ENCODE results near the gene MRPL18.
"Not testable (repeated sequence)": the region's sequence is repeated elsewhere in the genome, so short reads cannot be mapped to it uniquely, and the experiment has no call there.

Gene MRPL18

DNA sequence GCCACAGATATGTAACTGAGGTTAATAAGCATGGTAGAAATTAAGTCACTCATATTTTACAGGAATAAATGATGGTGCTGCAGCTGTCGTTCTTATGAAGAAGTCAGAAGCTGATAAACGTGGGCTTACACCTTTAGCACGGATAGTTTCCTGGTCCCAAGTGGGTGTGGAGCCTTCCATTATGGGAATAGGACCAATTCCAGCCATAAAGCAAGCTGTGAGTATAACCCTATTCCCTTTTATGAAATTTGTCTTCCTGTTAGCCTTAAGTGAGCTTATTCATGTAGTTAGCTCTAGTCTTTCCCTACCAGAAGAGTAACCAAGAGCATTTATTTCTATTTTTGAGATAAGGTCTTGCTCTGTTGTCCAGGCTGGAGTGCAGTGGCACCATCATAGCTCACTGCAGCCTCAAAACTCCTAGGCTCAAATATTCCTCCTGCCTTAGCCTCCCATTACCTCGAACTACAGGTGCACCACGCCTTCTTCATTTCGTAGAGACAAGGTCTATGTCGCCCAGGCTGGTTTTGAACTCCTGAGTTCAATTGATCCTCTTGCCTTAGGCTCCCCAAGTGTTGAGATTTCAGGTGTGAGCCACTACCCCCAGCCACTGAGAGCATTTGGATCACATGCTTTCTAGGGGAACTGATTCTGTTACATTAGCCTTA, 12.9 kb upstream of the MRPL18 start:
- no peak for DNase-seq

DNA sequence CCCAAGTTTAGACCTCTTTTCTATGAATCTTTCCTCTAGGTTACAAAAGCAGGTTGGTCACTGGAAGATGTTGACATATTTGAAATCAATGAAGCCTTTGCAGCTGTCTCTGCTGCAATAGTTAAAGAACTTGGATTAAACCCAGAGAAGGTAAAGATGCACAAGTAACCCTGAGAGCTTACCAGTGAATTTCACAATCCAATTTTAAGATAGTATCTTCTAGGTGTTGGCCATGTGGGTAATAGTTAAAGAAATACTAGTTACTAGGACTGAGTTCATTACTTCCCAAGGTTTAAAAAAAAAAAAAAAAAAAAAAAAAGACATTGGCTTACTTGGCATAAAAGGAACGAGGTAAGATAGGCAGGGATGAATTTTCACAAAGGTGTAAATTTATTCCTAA, 12.1 kb upstream of the MRPL18 start:
- no peak for DNase-seq

DNA sequence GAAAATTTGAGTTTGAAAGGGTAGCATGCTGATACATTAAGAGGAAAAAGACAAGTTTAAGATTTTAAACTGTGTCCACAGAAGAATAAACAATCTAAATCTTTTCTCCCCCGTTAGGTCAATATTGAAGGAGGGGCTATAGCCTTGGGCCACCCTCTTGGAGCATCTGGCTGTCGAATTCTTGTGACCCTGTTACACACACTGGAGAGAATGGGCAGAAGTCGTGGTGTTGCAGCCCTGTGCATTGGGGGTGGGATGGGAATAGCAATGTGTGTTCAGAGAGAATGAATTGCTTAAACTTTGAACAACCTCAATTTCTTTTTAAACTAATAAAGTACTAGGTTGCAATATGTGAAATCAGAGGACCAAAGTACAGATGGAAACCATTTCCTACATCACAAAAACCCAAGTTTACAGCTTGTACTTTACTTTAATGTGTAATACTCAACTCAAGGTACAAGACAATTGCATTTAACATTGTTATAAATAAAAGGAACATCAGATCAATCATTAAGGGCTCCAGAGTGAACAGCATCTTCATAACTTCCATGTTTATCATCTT, 11.6 kb upstream of the MRPL18 start:
- DNase-seq, result no peak

DNA sequence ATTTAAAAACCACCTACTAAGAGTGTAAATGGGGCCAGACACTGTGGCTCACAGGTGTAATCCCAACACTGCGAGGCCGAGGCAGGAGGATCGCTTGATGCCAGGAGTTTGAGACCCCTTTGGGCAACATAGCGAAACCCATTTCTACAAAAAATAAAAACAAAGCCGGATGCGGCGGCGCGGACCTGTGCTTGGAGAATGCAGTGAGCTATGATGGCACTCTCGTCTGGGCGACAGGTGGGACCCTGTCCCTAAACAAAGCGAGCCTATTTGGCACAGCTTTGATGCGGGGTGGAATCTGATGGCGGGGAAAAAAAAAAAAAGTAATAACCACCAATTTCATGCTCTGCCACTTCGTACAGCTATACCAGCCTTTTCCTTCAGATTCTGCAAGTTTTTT, 2.0 kb upstream of the MRPL18 start:
- DNase-seq, result no peak

DNA sequence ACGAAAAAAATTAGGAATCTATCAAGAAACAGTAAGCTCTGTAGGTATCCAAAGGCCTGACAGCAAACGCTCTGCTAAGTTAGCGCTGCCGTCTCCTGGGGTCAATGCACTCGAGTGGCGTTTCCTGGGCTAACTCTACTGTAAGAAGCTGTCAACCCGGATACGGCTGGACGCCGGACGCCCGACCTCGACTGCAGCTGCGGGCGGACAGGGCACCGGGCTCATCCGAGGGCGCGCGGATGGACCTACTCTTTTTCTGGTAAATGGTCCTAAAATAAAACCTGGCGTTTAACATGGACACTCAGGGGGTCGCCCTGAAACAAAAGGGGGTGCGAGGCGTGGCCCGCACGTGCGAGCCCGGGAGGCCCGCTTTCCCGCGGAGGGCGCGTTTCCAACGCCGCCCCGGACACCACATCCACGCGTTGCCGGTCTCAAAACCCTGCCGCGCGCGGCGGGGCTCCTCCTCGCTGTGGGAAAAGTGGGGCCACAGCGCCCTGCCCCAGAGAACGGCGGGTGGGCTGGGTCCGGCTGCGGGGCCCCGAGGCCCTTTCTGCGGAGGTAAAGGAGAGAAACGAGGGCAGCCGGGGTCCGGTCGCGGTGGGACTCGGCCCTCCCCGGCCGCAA, 1.4 kb upstream of the MRPL18 start:
- DNase-seq, result no peak

DNA sequence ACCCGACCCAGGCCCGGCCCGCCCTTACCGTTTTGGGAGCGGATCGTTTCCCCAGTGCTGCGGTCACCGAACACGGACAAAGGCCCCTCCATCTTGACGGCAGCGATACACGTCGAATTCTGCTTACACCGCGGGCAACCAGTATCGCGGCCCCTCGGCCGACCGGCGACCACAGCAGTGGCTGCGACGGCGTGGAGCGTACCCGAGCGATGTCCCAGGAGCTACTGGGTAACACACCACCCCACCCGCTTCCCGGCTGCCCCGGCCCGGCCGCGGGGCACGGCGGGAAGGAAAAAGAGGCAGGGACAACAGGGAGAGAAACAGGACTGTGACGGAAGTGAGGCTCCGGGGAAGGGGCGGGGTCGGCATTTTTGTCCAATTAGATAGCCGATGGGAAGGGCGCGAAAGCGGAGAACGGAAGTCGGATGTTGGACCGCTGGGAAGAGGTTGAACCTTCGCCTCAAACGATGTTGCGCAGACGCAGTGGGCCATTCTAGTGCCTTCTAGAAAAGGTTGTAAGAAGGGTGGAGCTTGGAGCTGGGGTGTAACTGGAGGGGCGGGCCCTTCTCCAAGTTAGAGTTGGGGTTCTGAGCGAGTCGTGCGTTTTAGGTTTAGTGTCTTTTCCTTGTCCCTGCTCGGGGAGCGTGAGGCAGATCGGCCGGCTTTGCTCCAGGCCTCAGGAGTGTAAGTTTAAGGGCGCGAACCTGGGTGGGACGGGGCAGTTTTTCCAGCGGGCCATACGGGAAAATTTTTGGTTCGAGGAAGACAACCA, 704 bp upstream of the MRPL18 start, which contains the start of gene TCP1:
Gene TCP1, minus strand, starts transcription at position 226 of the 772 bp plus-strand sequence. Its CDS starts 134 bp downstream, at position 92.
- peak; percentile 97 for DNase-seq

DNA sequence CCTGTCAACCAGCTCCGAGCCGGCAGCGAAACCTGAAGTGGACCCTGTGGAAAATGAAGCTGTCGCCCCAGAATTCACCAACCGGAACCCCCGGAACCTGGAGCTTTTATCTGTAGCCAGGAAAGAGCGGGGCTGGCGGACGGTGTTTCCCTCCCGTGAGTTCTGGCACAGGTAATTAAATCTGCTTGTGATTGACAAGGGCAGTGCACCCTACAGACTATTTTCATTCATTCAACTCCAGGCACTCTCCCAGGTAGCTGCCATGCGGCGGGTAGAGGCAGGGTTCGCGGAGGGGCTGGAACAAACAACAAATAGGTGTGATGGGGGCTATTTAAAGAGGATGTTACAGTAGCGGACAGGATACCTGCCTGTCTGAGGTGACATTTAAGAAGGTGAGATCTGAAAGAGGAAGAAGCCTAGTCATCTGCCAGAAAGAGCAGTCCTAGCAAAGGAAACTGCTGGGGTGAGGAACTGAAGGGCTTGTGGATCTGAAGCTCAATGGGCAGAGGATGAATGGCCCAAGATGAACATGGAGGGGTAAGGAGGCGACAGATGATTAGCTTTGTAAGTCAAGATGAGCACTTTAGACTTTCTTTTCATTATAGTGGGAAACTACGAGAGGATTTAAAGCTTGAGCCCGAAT, 810 bp downstream of the MRPL18 start:
- no peak for DNase-seq

DNA sequence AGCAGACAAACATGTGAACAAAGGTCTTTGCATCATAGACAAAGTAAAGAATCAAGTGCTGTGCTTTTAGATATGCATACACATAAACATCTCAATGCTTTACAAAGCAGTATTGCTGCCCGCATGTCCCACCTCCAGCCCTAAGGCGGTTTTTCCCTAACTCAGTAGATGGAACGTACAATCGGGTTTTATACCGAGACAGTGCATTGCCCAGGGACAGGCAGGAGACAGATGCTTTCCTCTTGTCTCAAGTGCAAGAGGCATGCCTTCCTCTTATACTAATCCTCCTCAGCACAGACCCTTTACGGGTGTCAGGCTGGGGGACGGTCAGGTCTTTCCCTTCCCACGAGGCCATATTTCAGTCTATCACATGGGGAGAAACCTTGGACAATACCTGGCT, 4.7 kb downstream of the MRPL18 start:
- not testable (repeated sequence) for DNase-seq

DNA sequence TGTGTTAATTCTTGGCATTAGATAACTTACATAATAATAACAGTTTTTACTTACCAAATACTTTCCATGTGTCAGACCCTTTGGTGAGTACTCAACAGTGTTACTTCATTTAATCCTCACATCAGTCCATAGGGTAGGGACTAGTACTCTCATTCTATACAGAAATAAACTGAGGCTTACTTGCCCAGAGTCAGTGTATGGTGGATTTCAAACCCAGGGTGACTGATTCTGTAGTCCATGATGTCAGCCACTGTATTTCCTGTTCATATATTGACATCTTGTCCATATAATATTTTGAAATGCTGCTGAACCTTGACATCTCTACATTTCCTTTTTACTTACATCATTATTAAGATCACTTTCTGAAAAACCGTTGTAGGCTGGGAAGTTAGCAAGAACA, 7.3 kb downstream of the MRPL18 start:
- DNase-seq, result no peak

DNA sequence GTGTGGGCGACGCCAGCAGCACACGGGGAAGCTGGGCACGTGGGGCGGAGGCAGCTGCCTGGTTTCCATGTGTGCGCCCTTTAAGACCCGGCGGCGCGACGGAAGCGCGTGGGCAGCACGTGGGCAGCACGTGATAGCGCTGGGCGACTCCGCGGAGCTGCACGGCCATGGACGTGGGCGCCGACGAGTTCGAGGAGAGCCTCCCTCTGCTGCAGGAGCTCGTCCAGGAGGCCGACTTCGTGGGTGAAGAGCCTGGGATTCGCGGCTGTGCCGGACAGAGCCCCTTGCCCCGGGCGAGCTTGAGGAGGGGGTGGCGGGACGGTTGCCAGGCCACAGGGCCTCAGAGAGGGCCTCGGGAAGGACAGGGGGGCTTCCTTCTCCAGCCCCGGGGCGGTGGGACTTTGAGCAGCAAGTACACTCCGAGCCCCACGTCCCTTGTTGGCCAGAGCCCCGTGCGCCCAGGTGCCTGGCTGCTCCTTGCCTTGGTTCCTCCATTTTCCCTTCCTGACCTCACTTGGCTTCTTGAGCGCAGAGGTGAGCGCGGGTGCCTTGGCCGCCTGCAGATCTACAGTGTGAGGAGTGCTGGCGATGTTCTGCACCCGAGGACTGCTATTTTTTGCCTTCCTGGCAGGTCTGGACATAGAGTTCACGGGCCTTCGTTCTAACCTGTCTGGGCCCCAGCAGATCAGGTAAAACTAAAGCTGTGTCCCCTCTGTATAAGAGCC, 10.0 kb downstream of the MRPL18 start, which contains the start of gene PNLDC1:
Gene PNLDC1, plus strand, starts transcription at position 136 of the 725 bp plus-strand sequence. Its CDS starts 32 bp downstream, at position 168.
- no peak for DNase-seq

DNA sequence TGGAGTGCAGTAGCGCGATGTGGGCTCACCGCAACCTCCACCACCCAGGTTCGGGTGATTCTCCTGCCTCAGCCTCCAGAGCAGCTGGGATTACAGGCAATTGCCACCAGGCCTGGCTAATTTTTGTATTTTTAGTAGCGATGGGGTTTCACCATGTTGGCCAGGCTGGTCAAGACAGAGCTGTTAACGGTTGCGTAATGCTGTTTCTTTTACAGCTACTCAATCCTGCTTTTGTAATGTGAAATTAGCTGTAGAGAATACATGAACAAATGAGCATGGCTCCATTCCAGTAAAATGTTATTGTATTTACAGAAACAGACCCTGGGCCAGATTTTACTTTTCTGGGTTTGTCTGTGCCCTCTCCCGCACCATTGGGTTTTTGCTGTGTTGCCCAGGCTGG, 11.7 kb downstream of the MRPL18 start:
- no peak for DNase-seq

DNA sequence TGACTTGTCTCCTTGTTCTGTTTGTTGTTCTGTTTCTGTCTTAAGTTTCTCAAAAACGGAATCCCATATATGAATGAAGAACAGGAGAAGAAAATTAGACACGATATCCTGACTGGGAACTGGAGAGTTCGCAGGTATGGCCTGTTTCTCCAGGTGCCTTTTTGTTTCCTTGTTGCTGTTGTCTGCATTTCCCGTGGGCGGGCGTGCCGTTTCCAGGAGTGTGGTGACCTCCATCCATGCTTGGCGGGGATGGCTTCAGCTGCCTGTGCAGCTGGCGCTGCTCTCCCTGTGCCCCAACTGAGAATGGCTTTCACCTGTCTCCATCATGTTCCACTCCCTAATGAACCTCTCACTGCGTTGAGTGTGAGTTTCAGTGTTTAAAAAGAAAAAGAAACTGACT, 14.2 kb downstream of the MRPL18 start:
- no peak for DNase-seq

DNA sequence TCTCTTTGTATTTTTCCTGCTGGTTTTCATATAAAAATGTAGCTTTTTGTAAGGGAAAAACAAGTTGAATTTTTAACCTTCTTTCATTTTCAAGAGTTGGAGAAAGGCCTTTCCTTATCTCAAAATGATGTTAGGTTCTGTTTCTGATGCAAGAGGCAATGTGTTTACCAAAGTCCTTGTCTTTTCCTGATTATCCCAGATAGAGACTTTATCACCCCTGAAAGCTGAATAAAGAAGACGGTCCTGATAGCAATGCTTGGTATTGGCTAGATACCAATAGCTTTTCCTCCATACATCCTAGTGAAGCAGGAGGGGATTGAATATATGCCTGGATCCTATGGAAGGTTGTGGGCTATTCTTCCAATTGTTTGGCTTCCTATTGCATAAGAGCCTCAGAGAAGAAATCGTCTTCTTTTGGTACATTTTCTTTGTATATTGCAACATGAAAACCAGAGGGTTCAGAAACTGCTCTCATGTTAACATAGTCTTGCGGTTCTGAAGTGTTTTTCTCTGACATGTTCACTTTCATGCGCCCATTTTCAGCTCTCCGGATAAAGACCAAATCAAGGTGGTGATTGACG, 15.3 kb downstream of the MRPL18 start:
- DNase-seq, result no peak

DNA sequence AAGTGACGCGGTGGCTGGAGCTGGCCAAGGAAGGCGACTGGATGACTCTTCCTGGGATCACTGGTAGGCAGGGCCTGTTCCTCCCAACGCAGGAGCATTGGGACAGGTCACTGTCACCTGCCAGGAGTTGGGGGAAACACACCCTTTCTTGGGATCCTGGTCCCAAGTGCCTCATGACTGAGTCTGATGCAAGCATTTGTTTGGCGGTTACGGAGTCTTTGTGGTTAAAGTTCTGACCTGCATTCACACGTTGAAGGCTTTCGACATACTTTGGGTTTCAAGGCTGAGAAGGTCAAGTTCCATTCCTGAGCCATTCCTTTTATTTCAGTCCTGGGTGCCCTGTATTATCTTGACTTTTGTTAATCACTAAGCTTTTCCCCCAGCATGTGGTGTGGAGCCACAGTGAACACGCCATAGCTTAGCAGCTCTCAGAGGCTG, 15.8 kb downstream of the MRPL18 start:
- no peak for DNase-seq

DNA sequence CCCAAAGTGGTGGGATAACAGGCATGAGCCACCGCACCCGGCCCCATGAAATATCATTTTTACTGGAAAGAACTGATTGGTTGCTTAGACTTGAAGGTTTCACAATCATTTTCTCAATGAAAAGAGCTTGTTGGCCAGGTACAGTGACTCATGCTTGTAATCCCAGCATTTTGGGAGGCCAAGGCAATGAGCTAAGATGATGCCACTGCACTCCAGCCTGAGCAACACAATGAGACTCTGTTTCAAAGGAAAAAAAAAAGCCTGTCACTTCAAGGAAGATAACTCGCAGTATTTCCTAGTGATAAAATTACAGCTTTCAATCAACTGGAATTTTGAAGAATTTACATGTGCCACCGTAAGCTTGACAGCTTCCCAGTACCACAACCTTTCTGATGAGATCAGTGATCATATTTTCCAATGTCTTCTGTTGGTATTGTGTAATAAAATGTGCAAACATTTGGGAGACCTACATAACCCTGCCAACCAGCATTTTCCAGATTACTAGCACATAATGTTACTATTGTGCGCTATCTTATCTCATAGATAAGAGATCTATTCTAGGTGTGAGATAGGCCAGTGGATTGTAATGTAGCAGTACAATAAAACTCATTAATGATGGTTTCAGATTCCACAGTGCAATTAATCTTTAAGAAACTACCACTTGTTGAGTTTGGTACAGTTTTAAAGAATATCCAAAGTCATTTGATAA, 17.0 kb downstream of the MRPL18 start:
- DNase-seq, result no peak

DNA sequence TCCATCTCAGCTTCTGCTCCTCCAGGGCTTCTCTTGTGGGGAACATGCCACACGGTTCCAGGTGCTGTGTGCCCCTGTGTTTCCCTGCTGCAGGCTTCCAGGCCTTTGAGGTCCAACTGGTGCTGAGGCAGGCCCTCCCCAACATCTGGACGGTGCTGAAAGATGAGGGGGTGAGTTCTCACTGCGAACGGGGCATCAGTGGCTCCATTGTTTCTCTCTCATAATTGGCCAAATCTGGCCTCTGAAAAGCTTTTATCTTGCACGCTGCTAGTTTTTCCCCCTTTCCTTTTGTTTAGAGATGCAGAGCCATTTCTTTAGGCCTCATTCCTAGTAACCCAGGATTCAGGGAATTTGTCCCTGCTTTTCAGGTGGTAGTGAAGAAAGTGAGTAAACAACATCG, 18.4 kb downstream of the MRPL18 start:
- DNase-seq, result no peak

DNA sequence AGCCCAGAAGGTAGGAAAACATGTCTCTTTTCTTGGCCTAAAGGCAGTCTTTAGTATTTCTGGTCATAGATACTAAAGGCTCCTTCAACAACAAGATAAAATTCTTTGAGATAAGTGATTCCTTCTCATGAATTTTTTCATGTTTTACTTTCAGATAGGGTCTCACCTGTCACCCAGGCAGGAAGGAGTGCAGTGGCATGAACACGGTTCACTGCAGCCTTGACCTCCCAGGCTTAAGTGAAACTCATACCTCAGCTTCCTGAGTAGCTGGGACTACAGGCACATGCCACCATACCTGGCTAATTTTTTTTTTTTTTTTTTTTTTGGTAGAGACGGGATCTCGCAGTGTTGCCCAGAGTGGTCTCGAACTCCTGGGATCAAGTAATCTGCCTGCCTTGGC, 18.9 kb downstream of the MRPL18 start:
- DNase-seq, result no peak

DNA sequence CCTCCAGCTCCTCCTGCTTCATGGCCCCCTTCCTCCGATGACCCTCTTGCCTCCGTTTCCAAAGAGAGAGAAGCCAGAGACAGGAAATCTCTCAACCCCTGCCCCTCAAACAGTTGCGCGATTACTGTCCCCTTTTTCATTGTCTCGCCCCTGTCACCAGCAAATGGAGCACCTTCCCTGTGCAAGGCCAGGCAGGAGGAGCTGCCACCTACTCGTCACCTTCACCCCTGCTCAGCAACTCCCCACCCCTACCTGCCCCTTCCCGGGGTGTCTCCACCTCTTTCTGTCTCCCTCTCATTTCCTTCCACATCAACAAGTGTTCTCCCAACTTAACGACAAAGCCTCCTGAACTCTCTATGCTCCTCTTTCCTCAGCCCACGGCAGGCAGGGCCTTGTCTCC, 23.5 kb downstream of the MRPL18 start:
- no peak for DNase-seq

DNA sequence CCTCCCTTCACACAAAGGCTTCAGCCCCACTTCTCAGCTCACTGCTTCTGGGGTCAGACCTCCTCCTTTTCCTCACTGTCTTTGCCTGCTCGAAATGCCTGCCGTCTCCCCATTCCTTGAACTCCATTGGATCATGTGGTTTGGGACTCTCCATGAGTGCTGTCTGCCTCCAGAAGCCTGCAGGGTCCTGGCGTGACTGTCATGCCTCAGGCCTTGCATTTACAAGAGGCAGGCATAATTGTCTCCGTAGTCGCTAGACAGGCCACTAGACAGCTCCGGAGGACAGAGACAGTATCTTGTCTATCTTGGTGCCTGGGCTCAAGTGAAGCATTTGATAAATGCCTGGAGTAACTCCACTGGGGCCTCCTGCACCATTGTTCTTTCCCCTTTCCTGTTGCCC, 25.1 kb downstream of the MRPL18 start:
- no peak for DNase-seq

DNA sequence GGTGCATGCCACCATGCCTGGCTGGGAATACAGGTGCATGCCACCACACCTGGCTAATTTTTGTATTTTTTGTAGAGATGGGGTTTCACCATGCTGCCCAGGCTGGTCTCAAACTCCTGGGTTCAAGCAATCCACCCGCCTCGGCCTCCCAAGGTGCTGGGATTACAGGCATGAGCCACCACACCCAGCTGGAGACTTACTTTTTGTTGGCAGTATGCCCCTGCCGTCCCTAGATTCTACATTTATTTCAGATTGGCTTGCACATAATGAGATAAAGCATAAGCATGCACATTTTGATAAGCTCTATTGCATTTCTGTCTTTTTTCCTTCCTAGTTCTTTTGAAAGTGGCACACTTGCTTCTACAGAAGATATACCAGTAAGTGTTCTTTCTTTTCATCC, 26.5 kb downstream of the MRPL18 start:
- DNase-seq, result not testable (repeated sequence)

Data from KG1 (cell line).